HG03064 (cell line): ENCODE results near the gene SKI.
"Not testable (repeated sequence)": the region's sequence is repeated elsewhere in the genome, so short reads cannot be mapped to it uniquely, and the experiment has no call there.

ENCODE experiments used
- ATAC-seq: cut with Tn5 transposase; IDR thresholded peaks from one replicate; pipeline ENCODE4 v1.9.1; 2021; ENCODE audit warnings: low read depth; ENCODE audit not compliant: unreplicated experiment

Gene SKI

GRCh38 chr1:2257245-2257627 is 29.1 kb downstream of the SKI start:
- no peak for ATAC-seq

GRCh38 chr1:2258122-2258681 is 30.1 kb downstream of the SKI start:
- ATAC-seq, result no peak

GRCh38 chr1:2258996-2259395 is 30.9 kb downstream of the SKI start:
- no peak for ATAC-seq

- no peak for ATAC-seq
Observed at GRCh38 chr1:2259668-2260402, 31.7 kb downstream of the SKI start.

GRCh38 chr1:2260470-2260869 is 32.4 kb downstream of the SKI start:
- not testable (repeated sequence) for ATAC-seq

GRCh38 chr1:2260917-2261316 is 32.8 kb downstream of the SKI start:
- no peak for ATAC-seq

GRCh38 chr1:2261476-2262395 is 33.6 kb downstream of the SKI start:
- ATAC-seq, result not testable (repeated sequence)

GRCh38 chr1:2266301-2266975 is 38.3 kb downstream of the SKI start:
- no peak for ATAC-seq

GRCh38 chr1:2267051-2267830 is 39.1 kb downstream of the SKI start:
- no peak for ATAC-seq

- no peak for ATAC-seq
Observed at GRCh38 chr1:2267862-2268261, 39.7 kb downstream of the SKI start.

GRCh38 chr1:2268285-2269056 is 40.4 kb downstream of the SKI start:
- no peak for ATAC-seq

- ATAC-seq, result no peak
Observed at GRCh38 chr1:2269193-2269921, 41.2 kb downstream of the SKI start.

- ATAC-seq, result no peak
Observed at GRCh38 chr1:2269922-2270259, 41.8 kb downstream of the SKI start.

- ATAC-seq, result no peak
Observed at GRCh38 chr1:2270260-2271100, 42.4 kb downstream of the SKI start.

- no peak for ATAC-seq
Observed at GRCh38 chr1:2271211-2271721, 43.1 kb downstream of the SKI start.

GRCh38 chr1:2271841-2272655 is 43.9 kb downstream of the SKI start:
- no peak for ATAC-seq
